ENCODE data around the gene ATOH8. TPM values are rescaled to one million over a fixed set of nuclear protein-coding genes. Genes with fewer than 3 reads are reported as not detected.
"Not testable (repeated sequence)": the region's sequence is repeated elsewhere in the genome, so short reads cannot be mapped to it uniquely, and the experiment has no call there.

ATOH8 gene
- total RNA-seq, 4 donors from 2014 or later: 34.5 to 79.5 (median 59.6) TPM

- H3K9me3 ChIP-seq: no peaks in the 10 kb centered on the region
- H3K4me3 ChIP-seq: peak overlapping the region in 1 of 2 donors; percentile 13
- no peaks in the 10 kb centered on the region for H3K27me3 ChIP-seq
- H3K36me3 ChIP-seq: no peaks in the 10 kb centered on the region
- ATAC-seq: peak; percentile 86
- H3K4me1 ChIP-seq: peaks cover 0 to 13% (median 3%) of the 10 kb centered on the region in 3 donors
- WGBS, 2 donors (ENCODE audit: low coverage in 1 of 2): 11 to 22% methylated on average over 15 to 18 of the region's 20 CpGs
- H3K27ac ChIP-seq: no peak overlapping the region
- TF ChIP-seq CTCF (IDR thresholded peaks at IDR 0.05) (peak; percentile 88 to 97 (median 94)), EP300 (IDR thresholded peaks at IDR 0.05) (no peak)
These were observed 73.4 kb downstream of the ATOH8 start for GRCh38 chr2:85826990-85827878.

GRCh38 chr2:85827879-85828569, 74.2 kb downstream of the ATOH8 start:
- Histone ChIP-seq H3K36me3 (no peaks in the 10 kb centered on the region), H3K9me3 (no peaks in the 10 kb centered on the region), H3K4me3 (no peak overlapping the region), H3K27ac (no peak overlapping the region), H3K4me1 (peaks cover 0 to 13% (median 3%) of the 10 kb centered on the region in 3 donors), H3K27me3 (no peaks in the 10 kb centered on the region)
- WGBS, 2 donors (ENCODE audit: low coverage in 1 of 2): 45 to 70% methylated on average over 5 to 13 of the region's 18 CpGs
- no peak for ATAC-seq
- TF ChIP-seq POLR2A (IDR thresholded peaks at IDR 0.05) (no peak), EP300 (IDR thresholded peaks at IDR 0.05) (no peak), POLR2AphosphoS5 (IDR thresholded peaks at IDR 0.05) (no peak), CTCF (IDR thresholded peaks at IDR 0.05) (no peak)

GRCh38 chr2:85828725-85829124, 74.9 kb downstream of the ATOH8 start:
- no peaks in the 10 kb centered on the region for H3K27me3 ChIP-seq
- H3K36me3 ChIP-seq: no peaks in the 10 kb centered on the region
- ATAC-seq: no peak
- no peak overlapping the region for H3K27ac ChIP-seq
- peaks cover 0 to 13% (median 3%) of the 10 kb centered on the region in 3 donors for H3K4me1 ChIP-seq
- TF ChIP-seq CTCF (IDR thresholded peaks at IDR 0.05) (no peak), POLR2A (IDR thresholded peaks at IDR 0.05) (no peak), EP300 (IDR thresholded peaks at IDR 0.05) (no peak), POLR2AphosphoS5 (IDR thresholded peaks at IDR 0.05) (no peak)
- H3K4me3 ChIP-seq: no peak overlapping the region
- no peaks in the 10 kb centered on the region for H3K9me3 ChIP-seq
- 84 to 100% methylated on average over 5 to 6 of the region's 7 CpGs for WGBS, 2 donors (ENCODE audit: low coverage in 1 of 2)

- H3K36me3 ChIP-seq, H3K4me3 ChIP-seq, H3K9me3 ChIP-seq, H3K27ac ChIP-seq, H3K27me3 ChIP-seq, ATAC-seq: not testable (repeated sequence)
- peaks cover 0 to 13% (median 3%) of the 10 kb centered on the region in 3 donors for H3K4me1 ChIP-seq
- WGBS, 2 donors (ENCODE audit: low coverage in 1 of 2): 60 to 94% methylated on average over 1 to 4 of the region's 4 CpGs
These were observed 75.6 kb downstream of the ATOH8 start for GRCh38 chr2:85829394-85829793.

GRCh38 chr2:85830645-85831044, 76.9 kb downstream of the ATOH8 start:
- 0 to 50% methylated on average over 1 of the region's 1 CpG for WGBS, 2 donors (ENCODE audit: low coverage in 1 of 2)
- Histone ChIP-seq H3K27ac (no peak overlapping the region), H3K9me3 (no peaks in the 10 kb centered on the region), H3K4me1 (peaks cover 0 to 13% (median 3%) of the 10 kb centered on the region in 3 donors), H3K4me3 (no peak overlapping the region), H3K36me3 (no peaks in the 10 kb centered on the region), H3K27me3 (no peaks in the 10 kb centered on the region)
- no peak for TF ChIP-seq CTCF (IDR thresholded peaks at IDR 0.05)
- no peak for TF ChIP-seq EP300 (IDR thresholded peaks at IDR 0.05)
- TF ChIP-seq POLR2AphosphoS5 (IDR thresholded peaks at IDR 0.05): no peak
- no peak for TF ChIP-seq POLR2A (IDR thresholded peaks at IDR 0.05)
- no peak for ATAC-seq
